ENCODE measurements around the gene DENND4B. TPM values are rescaled to one million over a fixed set of nuclear protein-coding genes. Genes with fewer than 3 reads are reported as not detected.

Gene DENND4B
- total RNA-seq, 4 donors from 2014 or later: 10.2 to 46.5 (median 32.3) TPM

DNA sequence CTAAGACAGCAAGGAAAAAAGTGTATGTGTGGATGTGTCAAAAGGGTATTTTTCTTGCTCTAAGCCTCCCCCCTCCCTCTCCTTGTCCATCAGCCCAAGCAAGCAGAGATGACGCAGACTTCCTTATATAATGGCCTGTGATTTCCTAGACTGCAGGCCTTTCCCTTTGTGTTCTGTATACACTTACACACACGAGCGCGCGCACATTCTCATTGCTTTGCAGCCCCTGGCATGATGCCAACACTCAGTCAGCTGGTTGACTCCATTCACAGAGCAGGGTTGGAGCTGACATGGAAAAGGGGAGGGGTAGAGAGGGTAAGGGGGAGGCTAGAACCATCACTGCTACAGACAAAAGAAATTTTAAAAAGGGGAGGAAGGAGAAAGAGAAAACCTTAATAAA lies 65.6 kb downstream of the DENND4B start:
- ATAC-seq: peak; percentile 84
- Histone ChIP-seq H3K4me1 (peaks cover 0 to 44% (median 20%) of the 10 kb centered on the region in 3 donors), H3K36me3 (no peaks in the 10 kb centered on the region), H3K4me3 (peak overlapping the region in 1 of 2 donors; percentile 5), H3K27ac (peak overlapping the region in 2 of 4 donors; percentile 35 to 53), H3K27me3 (no peaks in the 10 kb centered on the region), H3K9me3 (no peaks in the 10 kb centered on the region)
- 0% methylated on average over 5 of the region's 5 CpGs for WGBS, 2 donors (ENCODE audit: low coverage in 1 of 2)
- no peak for TF ChIP-seq EP300 (IDR thresholded peaks at IDR 0.05)
- peak; percentile 40 for TF ChIP-seq POLR2AphosphoS5 (IDR thresholded peaks at IDR 0.05)

DNA sequence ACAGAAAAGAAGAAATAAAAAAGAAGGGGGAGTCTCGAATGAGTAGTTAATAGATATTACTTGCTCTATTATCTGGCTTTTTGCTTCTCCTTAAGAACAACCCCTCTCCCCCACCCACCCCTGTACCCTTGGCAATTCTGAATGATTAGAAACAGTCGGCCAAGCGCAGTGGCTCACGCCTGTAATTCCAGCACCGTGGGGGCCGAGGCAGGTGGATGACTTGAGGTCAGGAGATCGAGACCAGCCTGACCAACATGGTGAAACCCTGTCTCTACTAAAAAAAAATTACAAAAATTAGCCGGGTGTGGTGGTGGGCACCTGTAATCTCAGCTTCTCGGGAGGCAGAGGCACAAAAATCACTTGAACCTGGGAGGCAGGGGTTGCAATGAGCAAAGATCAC lies 66.5 kb downstream of the DENND4B start:
- Histone ChIP-seq H3K4me1 (peaks cover 0 to 44% (median 20%) of the 10 kb centered on the region in 3 donors), H3K4me3 (no peak overlapping the region), H3K27me3 (no peaks in the 10 kb centered on the region), H3K36me3 (peaks cover 0 to 2% of the 10 kb centered on the region in 2 donors), H3K9me3 (no peaks in the 10 kb centered on the region), H3K27ac (peak overlapping the region in 1 of 4 donors; percentile 53)
- 92 to 100% methylated on average over 1 to 8 of the region's 9 CpGs for WGBS, 2 donors (ENCODE audit: low coverage in 1 of 2)
- TF ChIP-seq EP300 (IDR thresholded peaks at IDR 0.05) (no peak), CTCF (IDR thresholded peaks at IDR 0.05) (no peak), POLR2AphosphoS5 (IDR thresholded peaks at IDR 0.05) (no peak), POLR2A (IDR thresholded peaks at IDR 0.05) (no peak)
- ATAC-seq: no peak

Small RNA genes lying within 50 kb of the gene (small RNA-seq; reads per million reads assigned to genes)
- gene AL831737.1 (0 reads per million in 4 donors), gene MIR6737 (0 to 0.38 (median 0) reads per million in 4 donors)

Other genes with a start within 250 kb of the DENND4B start
- gene INTS3, start 218.7 kb downstream of the DENND4B start, total RNA-seq: 10 to 100 TPM; 31.4 to 55.3 (median 43.5) TPM
- 10 to 100 TPM; 18.8 to 30.7 (median 21.6) TPM for gene SLC27A3, start 171.3 kb downstream of the DENND4B start, total RNA-seq
- gene GATAD2B, start 23.7 kb downstream of the DENND4B start, total RNA-seq: 10 to 100 TPM; 18.4 to 30.8 (median 23.8) TPM
- 10 to 100 TPM; 13.9 to 21.2 (median 15.6) TPM for gene CRTC2, start 11.9 kb upstream of the DENND4B start, total RNA-seq
- gene SLC39A1, start 16.8 kb upstream of the DENND4B start, total RNA-seq: 100 to 1,000 TPM in 3 of 4 donors, 10 to 100 TPM in 1; 64.8 to 115 (median 106) TPM
- 10 to 100 TPM in 1 of 4 donors, 1 to 10 TPM in 3; 5.1 to 10.4 (median 6.8) TPM for gene CREB3L4, start 21.2 kb upstream of the DENND4B start, total RNA-seq
- gene JTB, start 31.0 kb upstream of the DENND4B start, total RNA-seq: 100 to 1,000 TPM; 158 to 193 (median 180) TPM
- gene RAB13, start 39.6 kb upstream of the DENND4B start, total RNA-seq: 10 to 100 TPM; 43.6 to 50.7 (median 48.9) TPM
- gene RPS27, start 44.0 kb upstream of the DENND4B start, total RNA-seq: 1,000 to 10,000 TPM in 3 of 4 donors, 100 to 1,000 TPM in 1; 990 to 4,016 (median 2,721) TPM
- not detected for gene NUP210L, start 208.4 kb upstream of the DENND4B start, total RNA-seq
- 100 to 1,000 TPM in 3 of 4 donors, 10 to 100 TPM in 1; 95.9 to 275 (median 151) TPM for gene TPM3, start 245.4 kb upstream of the DENND4B start, total RNA-seq